DND-41 (cell line): ENCODE data around the gene LY86.

Experiments
- ATAC-seq: fragments of 200-7000 bp; cut with Tn5 transposase; 3 replicates; pipeline ENCODE4 v1.9.1; 2021; ENCODE audit warnings: low read depth; ENCODE audit not compliant: insufficient read depth
- DNase-seq: peaks from one replicate; pipeline ENCODE4 v3.0.0-alpha.2; 2020
- H2AFZ ChIP-seq: 2 replicates; pipeline ENCODE4 v1.6.0; 2012; ENCODE audit warnings: low read depth, low read length
- H3K27ac ChIP-seq: 2 replicates; pipeline ENCODE4 v1.5.1; 2012; ENCODE audit warnings: low read length, inconsistent platforms
- H3K27me3 ChIP-seq: fragments of 200-600 bp; sonication (generic); 2 replicates; pipeline ENCODE4 v1.6.0; 2012; ENCODE audit warnings: low read length, mild to moderate bottlenecking, inconsistent platforms; ENCODE audit not compliant: insufficient read depth, poor library complexity
- H3K36me3 ChIP-seq: 2 replicates; pipeline ENCODE4 v1.5.1; 2012; ENCODE audit warnings: low read length, inconsistent platforms; ENCODE audit not compliant: insufficient read depth
- H3K4me1 ChIP-seq: 2 replicates; pipeline ENCODE4 v1.5.1; 2012; ENCODE audit warnings: mild to moderate bottlenecking, low read length; ENCODE audit not compliant: insufficient read depth
- H3K4me2 ChIP-seq: 2 replicates; pipeline ENCODE4 v1.6.0; 2012; ENCODE audit warnings: mild to moderate bottlenecking, moderate library complexity, low read length, inconsistent platforms; ENCODE audit not compliant: insufficient read depth
- H3K4me3 ChIP-seq, 2 experiments: fragments of 200-600 bp in 1 of 2; shearing (Covaris generic) in 1 of 2; 2 replicates each; pipeline ENCODE4 v1.5.1; 2012 to 2016; ENCODE audit warnings: inconsistent platforms in 2 of 2, low read length in 2 of 2, mild to moderate bottlenecking in 2 of 2, low read depth in 1 of 2, moderate library complexity in 1 of 2
- H3K79me2 ChIP-seq: 2 replicates; pipeline ENCODE4 v1.6.0; 2012; ENCODE audit warnings: low read length, inconsistent platforms; ENCODE audit not compliant: insufficient read depth
- H3K9ac ChIP-seq: 2 replicates; pipeline ENCODE4 v1.6.0; 2012; ENCODE audit warnings: low read depth, mild to moderate bottlenecking, inconsistent platforms, low read length, moderate library complexity
- H3K9me3 ChIP-seq: 2 replicates; pipeline ENCODE4 v1.5.1; 2012; ENCODE audit warnings: low read length, moderate library complexity, mild to moderate bottlenecking, inconsistent platforms; ENCODE audit not compliant: insufficient read depth, severe bottlenecking
- H4K20me1 ChIP-seq: 2 replicates; pipeline ENCODE4 v1.6.0; 2012; ENCODE audit warnings: low read length; ENCODE audit not compliant: insufficient read depth
- CTCF ChIP-seq: IDR thresholded peaks from 2 replicates; pipeline ENCODE4 v1.5.1; 2012; ENCODE audit warnings: borderline replicate concordance, low read length, moderate library complexity, mild to moderate bottlenecking; ENCODE audit not compliant: poor library complexity, severe bottlenecking; ENCODE audit errors: extremely low read depth
- EZH2 ChIP-seq: IDR thresholded peaks from 3 replicates; pipeline ENCODE4 v1.6.1; 2012; ENCODE audit warnings: borderline replicate concordance, low read depth, mild to moderate bottlenecking, moderate library complexity, low read length, inconsistent platforms; ENCODE audit not compliant: severe bottlenecking

The LY86 gene

GRCh38 chr6:6676910-6677441 lies 88.5 kb downstream of the LY86 start:
- no peaks in the 10 kb centered on the region for H3K36me3 ChIP-seq
- H3K4me1 ChIP-seq: peaks cover 29% of the 10 kb centered on the region
- H3K9me3 ChIP-seq: no peaks in the 10 kb centered on the region
- no peaks in the 10 kb centered on the region for H3K27me3 ChIP-seq
- ATAC-seq: peak; percentile 87
- peak overlapping the region; percentile 86 for H2AFZ ChIP-seq
- no peaks in the 10 kb centered on the region for H4K20me1 ChIP-seq
- peak overlapping the region; percentile 84 for H3K27ac ChIP-seq
- peak; percentile 87 for DNase-seq
- H3K79me2 ChIP-seq: no peaks in the 10 kb centered on the region
- no peak for TF ChIP-seq EZH2
- TF ChIP-seq CTCF: peak; percentile 100
- H3K9ac ChIP-seq: peak overlapping the region; percentile 51
- H3K4me2 ChIP-seq: peak overlapping the region; percentile 60
- peak overlapping the region in 1 of 2 experiments; percentile 30; a peak in 2 of 4 replicates for H3K4me3 ChIP-seq

- no peaks in the 10 kb centered on the region for H4K20me1 ChIP-seq
- TF ChIP-seq CTCF (no peak), EZH2 (no peak)
- peaks cover 36% of the 10 kb centered on the region for H3K4me1 ChIP-seq
- DNase-seq: no peak
- no peak for ATAC-seq
- no peak overlapping the region for H3K9ac ChIP-seq
- H3K27ac ChIP-seq: no peak overlapping the region
- H3K9me3 ChIP-seq: no peaks in the 10 kb centered on the region
- no peaks in the 10 kb centered on the region for H3K27me3 ChIP-seq
- H3K4me2 ChIP-seq: no peak overlapping the region
- no peaks in the 10 kb centered on the region for H3K36me3 ChIP-seq
- H3K4me3 ChIP-seq: no peak overlapping the region
- no peak overlapping the region for H2AFZ ChIP-seq
- H3K79me2 ChIP-seq: no peaks in the 10 kb centered on the region
These were observed 89.7 kb downstream of the LY86 start for GRCh38 chr6:6678185-6678671.

GRCh38 chr6:6678811-6679210 lies 90.3 kb downstream of the LY86 start:
- H3K4me2 ChIP-seq: no peak overlapping the region
- DNase-seq (peak; percentile 43), ATAC-seq (peak; percentile 48; the same call in 2 of the 3 replicates)

More at GRCh38 chr6:6678811-6679210, 90.3 kb downstream of the LY86 start:
- H3K27ac ChIP-seq: peak overlapping the region; percentile 40; the same call in 1 of the 2 replicates
- H3K79me2 ChIP-seq: no peaks in the 10 kb centered on the region
- H3K9me3 ChIP-seq: no peaks in the 10 kb centered on the region
- H3K4me1 ChIP-seq: peaks cover 36% of the 10 kb centered on the region
- H4K20me1 ChIP-seq: no peaks in the 10 kb centered on the region
- no peaks in the 10 kb centered on the region for H3K27me3 ChIP-seq
- no peak overlapping the region for H3K9ac ChIP-seq
- H2AFZ ChIP-seq: no peak overlapping the region
- TF ChIP-seq CTCF (no peak), EZH2 (no peak)
- no peak overlapping the region for H3K4me3 ChIP-seq
- H3K36me3 ChIP-seq: no peaks in the 10 kb centered on the region
